GM19438 (cell line): ENCODE results near the gene KDM4C.
"Not testable (repeated sequence)": the region's sequence is repeated elsewhere in the genome, so short reads cannot be mapped to it uniquely, and the experiment has no call there.

Experiments
- ATAC-seq: cut with Tn5 transposase; IDR thresholded peaks from one replicate; pipeline ENCODE4 v1.9.1; 2021; ENCODE audit warnings: low read depth; ENCODE audit not compliant: unreplicated experiment

Gene KDM4C

DNA sequence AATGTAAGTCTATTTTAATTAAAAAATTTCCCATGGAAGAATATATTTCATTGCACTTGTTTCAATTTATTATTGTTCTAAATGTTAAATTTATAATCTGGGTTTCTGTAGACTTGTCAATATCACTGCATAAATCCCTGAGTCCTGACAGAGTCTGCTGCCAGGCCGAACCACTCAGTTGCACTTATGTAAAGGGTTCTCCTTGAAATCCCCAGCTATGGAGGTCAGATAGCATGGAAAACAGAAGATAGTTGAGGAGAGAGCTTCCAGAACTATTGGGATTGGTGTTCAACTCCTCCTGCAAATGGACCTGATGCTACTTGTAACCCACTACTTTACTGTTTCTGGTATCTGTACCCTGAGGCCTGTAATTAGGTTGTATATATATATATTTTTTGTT is 37.2 kb downstream of the KDM4C start:
- ATAC-seq: no peak

DNA sequence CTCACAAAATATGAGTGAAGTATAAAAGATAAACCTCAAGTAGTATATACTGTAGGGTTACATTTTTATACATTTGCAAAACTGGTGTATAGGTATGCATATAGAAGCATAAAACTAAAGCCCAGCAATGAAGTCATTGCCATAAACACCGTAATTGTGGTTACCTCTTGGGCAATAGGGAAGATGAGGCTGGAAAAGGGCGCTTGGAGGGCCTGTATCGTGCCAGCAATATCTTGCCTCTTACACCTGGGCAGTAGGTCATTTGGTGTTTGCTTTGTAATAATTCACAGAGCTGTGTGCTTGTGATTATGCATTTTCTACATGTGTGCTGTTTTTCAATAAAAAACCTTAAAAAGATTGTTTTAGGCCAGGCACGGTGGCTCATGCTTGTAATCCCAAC is 45.2 kb downstream of the KDM4C start:
- no peak for ATAC-seq

DNA sequence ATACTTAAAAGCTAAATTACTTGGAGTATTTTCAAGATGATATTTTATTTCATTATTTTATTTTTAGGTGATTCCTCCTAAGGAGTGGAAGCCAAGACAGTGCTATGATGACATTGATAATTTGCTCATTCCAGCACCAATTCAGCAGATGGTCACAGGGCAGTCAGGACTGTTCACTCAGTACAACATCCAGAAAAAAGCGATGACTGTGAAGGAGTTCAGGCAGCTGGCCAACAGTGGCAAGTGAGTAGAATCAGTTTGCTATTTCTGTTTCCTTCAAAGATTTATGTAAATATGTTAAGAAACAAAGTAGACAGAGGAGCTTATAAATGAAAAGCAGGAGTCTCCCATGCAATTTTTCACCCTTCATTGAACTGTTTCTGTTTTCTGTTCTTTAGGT is 47.8 kb downstream of the KDM4C start:
- ATAC-seq: no peak

DNA sequence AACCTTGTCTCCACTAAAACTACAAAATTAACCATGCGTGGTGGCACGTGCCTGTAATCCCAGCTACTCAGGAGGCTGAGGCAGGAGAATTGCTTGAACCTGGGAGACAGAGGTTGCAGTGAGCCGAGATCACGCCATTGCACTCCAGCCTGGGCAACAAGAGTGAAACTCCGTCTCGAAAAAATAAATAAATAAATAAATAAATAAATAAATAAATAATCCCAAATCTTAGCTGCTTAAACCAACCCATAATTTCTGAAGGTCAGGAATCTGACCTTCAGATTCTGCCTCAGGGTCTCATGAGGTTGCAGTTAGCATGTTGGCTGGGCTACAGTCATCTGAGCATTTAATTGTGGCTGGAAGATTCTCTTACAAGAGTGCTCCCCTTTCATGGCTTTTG is 48.5 kb downstream of the KDM4C start:
- ATAC-seq: not testable (repeated sequence)

DNA sequence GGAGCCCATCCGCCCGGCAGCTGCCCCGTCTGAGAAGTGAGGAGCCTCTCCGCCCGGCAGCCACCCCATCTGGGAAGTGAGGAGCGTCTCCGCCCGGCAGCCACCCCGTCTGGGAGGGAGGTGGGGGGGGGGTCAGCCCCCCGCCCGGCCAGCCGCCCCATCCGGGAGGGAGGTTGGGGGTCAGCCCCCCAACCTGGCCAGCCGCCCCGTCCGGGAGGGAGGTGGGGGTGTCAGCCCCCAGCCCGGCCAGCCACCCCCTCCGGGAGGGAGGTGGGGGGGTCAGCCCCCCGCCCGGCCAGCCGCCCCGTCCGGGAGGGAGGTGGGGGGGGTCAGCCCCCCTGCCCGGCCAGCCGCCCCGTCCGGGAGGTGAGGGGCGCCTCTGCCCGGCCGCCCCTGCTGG is 49.9 kb downstream of the KDM4C start:
- not testable (repeated sequence) for ATAC-seq

DNA sequence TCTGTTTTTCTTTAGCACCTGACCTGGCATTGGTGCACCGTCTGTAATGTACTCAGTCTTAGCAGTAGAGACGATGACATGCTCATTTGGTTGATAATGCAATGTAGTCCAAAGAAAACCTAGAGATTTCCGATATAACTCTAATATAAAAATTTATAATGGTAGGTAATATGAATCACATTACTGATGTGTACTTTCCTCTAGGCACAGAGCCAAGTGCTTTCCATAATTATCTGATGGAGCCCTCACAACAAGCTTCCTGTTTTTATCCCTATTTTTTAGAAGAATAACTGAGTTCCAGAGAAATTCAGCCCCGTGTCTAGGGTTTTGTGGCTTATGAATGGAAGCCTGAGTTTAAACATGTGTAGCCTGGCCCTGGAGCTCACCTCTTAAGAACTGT is 53.7 kb downstream of the KDM4C start:
- no peak for ATAC-seq

DNA sequence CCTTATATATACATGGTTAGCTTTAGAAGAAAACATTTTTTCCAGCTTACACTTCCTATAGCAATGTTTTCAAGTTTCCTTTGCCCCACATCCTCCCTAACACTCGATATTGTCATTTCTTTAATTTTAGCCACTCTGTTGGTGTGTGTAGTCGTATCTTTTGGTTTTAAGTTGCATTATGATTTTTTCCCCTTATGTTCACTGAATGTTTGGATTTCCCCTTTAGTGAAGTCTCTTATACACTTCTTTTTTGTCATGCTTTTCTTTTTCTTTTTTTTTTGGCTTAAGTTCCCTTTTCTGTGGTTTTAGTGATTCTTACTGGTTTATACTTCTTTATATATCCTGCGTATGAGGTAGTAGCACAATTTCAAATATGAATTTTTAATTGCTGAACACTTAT is 58.8 kb downstream of the KDM4C start:
- ATAC-seq: no peak

DNA sequence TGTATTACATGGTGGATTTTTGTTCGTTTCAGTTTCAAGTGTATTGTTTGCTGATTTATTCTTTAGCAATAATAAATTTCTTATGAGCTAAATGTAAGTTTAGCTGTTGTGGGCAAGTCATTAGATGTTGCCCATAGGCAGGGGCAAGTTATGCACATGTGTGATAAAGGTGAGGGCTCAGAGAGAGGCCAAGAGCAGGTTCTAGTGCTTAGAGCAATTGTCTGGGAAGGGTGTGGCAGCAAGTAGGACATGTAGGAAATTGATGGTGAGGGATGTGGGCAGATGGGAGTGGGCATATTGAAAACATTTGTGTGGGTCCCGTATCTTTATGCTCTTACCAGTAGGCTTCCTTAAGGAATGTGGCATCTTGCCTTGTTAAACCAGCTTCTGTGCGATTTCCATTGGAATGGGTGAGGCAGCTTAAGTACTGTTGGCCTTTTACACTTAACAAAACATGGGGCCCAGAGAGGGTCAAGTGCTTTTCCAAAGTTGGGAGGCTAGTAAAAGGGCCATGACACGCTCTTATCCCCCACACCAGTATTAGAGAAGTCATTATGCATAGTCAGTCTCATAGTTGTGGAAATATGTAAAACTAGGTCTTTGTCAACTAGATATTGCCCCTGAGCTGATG is 60.6 kb downstream of the KDM4C start:
- no peak for ATAC-seq

DNA sequence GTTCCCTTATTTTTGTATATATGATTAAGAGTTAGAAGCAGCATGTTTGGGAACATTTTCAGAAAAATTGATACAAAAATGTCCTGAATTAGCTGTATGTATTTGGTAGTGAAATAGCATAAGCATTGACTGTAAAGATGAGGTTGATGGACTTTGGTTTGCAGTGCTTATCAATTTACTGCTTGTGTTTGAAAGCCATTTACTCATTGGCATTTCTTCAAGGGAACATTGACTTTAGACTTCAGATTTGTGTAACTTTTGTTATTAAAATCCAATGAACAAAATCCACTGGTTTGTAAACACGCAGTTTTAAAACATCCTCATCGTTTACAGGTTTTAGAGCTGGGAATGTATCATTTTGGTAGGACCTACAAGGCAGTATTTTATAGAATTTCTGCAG is 61.3 kb downstream of the KDM4C start:
- ATAC-seq: no peak

DNA sequence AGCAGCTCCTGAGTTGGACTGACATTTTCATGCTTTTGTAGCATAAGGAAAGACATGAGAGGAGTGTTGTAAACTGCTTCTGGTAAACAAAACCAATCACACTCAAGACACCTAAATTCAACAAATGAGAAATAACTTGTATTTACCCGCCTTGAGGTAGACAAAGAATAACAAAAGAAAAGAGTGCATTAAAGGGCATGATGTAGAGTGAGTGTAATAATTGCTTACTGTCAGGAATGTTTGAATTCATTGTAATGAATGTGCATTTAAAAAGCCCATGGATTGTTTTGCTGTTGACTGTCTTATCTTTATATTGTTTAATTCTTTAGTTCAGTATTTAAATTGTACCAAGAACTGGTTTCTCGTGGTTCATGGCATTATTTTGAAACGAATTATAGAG is 61.8 kb downstream of the KDM4C start:
- ATAC-seq: no peak

DNA sequence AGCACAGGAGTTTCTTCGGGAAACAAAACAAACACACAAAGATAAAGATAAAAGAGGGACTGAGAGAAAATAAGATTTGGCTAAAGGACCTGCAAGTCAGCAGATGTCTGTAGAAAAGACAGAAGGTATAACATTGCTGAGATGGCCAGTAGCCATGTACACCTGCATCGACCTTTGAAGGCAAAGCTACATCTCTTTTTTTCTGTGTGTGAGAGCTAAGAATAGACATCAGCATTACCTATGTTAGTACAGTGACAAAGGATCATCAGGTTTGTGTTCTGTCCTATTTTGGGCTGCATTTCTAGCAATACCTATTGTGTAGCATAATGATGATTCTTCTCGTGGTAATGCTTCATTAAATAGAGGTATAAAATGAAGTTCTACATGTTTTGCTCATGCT is 64.9 kb downstream of the KDM4C start:
- ATAC-seq: no peak

DNA sequence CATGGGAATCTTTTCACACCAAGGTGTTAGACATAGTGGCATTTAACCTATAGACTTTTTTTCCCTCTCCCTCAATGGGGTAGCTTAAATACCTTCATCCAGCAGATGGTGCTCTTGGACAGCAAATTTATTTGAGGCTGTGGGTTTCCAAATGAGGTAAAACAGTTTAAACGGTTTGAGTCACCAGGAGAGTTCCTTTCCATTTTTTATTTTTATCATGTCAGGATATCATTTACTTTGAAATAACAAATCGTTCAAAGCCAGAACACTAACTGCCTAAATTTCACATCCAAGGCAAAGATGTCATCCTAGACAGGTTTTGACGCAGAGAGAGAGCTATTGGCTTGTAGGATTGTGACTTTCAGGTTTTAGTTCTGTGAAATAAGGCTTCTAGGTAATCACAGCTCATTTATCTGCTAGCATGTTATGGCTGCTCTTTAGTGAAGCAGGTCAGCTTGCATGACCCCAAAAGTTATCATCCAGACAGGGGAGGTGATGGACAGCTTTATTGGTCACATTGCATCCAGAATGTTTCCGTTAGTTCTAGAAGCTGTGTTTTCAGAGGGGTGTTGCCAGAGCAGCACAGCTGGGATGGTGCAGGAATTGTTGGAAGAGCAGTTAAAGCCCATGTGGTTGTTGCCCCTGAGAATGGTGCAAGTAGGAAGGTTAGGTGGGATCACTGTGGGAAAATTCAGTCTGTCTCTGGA is 69.8 kb downstream of the KDM4C start:
- ATAC-seq: no peak

DNA sequence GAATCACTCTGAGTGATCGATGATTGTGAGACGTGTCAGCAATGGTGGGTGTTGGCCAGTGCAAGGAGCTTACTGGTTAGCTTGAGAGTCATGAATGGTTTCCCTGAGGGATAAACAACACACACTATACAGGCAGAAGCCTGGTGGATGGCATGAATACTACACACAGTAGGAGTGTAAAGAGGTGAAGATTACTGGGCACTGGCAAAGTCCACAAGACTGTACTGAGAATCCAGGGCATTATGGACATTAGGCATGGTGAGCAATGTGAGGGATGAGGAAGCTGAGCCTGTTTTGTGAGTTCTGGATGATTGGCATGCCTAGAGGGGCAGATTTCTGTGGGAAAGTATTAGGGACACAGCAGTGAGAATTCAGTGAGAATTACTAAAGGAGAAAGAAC is 71.3 kb downstream of the KDM4C start:
- ATAC-seq: no peak

DNA sequence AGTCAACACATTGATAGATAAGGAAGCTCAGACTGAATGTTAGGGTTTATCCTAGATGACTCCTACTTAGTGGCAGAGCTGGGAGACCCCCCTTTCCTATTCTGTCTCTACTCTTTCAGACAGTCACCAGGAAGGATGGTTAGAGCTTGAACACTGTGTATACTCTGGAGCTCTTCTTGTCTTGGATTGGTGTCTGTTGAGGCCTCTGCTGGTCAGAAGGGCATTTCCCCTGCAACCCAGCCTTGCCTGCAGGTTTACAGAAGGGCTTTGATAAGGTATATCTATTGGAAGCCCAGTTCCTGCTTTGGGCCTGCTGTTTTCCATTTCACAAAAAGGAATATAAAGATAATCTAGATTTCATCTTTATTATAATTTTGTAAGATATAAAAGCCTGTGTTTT is 71.8 kb downstream of the KDM4C start:
- ATAC-seq: no peak

DNA sequence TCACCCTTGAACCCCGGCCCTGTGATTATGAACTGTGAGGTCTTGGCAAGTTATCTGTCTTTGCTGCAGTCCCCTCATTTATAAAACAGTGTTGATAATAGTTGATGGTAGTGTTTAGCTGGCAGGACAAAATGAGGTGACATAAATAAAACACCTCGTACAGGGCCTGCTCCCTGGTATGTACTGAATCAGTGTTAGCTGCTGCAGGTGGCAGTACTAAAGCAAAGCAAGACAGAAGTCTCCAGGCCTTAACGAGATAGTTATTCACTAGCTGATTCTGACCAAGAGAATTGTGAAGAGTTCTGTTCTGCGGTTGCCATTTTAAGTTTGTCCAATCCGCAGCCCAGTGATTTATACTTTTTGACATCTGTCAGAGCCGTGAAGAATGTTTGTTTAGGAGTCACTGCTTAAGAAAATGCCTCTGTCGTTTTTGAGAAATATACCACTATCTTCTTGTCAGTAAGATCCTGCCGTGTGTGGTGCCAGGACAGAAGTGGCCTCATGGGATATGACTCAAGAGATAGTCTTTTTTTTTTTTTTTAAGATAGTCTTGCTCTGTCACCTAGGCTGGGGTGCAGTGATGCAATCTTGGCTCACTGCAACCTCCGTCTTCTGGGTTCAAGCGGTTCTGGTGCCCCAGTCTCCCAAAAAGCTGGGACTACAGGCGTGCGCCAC is 75.9 kb downstream of the KDM4C start:
- no peak for ATAC-seq

DNA sequence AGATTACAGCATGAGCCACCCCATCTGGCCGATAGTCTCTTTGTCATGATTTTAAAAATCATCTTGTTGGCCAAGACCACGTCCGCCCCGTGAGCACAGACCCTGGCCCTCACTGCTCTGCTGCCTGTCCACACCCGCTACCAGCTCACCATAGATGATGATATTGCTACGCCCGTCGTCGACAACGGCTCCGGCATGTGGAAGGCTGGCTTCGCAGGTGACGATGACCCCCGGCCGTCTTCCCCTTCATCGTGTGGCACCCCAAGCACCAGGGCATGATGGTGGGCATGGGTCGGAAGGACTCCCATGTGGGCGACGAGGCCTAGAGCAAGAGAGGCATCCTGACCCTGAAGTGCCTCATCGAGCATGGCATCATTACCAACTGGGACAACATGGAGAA is 76.5 kb downstream of the KDM4C start:
- no peak for ATAC-seq

DNA sequence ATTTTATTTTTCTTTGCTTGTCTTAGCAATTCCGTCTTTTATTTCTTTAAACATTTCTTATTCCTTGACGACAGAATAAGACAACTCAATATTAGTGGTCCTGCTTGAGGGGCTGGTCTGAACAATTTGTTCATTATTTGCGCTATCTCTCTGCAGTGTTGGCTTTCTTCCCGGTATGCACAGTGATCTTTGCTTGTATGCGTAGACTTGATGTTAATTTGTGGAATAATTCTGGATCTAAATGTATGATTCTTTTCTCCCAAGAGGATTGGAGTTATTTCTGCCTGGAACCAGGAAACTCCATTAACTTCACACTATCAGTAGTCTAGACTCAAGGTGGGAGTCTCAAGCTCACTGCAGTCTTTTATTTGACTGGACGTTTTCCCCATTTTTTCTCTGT is 80.4 kb downstream of the KDM4C start:
- no peak for ATAC-seq

DNA sequence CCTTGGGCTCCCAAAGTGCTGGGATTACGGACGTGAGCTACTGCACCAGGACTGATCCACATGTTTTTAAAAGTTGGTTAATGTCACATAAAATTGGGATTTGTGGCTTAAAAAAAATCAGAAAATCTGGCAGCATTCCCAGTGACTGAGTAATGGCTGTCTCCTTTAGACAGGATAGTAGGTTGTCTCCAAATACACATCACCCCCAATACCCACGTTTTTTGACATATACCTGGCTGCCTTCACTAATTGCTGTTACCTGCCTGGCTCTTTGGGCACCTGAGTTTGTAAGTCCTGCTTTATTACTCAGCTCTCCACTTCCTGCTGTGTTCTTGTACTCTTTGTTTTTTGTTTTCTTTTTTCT is 84.8 kb downstream of the KDM4C start:
- no peak for ATAC-seq

DNA sequence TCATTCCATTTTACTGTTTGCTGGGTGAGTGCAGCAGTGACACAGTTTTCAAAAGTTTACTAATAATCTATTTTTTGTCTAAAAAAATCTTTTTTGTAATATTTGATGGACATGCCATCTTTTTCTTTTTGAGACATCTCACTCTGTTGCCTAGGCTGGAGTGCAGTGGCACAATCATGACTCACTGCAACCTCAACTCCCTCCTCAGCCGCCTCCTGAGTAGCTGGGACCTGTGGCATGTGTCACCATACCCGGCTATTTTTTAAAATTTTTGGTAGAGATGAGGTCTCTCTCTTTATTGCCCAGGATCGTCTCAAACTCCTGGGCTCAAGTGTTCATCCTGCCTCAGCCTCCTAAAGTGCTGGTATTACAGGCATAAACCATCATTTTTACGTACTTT is 86.0 kb downstream of the KDM4C start:
- ATAC-seq: no peak

DNA sequence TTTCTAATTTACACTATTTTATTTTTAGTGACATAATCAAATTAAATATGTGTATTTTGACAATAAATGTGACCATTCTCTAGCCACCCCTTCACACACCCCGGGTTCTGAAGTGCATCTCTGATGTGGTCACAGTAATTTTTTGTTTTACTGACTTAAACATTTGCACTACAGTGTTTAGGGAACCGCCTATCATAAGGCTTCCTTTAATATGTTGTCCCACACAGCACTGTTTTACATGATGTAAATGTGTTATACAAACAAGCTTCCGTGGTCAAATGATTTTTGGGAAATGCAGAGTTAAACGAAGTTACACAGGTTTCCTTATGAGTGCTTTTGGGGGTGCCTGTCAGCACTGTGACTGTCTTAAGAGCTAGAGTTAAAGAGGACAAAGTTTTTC is 86.5 kb downstream of the KDM4C start:
- ATAC-seq: no peak

DNA sequence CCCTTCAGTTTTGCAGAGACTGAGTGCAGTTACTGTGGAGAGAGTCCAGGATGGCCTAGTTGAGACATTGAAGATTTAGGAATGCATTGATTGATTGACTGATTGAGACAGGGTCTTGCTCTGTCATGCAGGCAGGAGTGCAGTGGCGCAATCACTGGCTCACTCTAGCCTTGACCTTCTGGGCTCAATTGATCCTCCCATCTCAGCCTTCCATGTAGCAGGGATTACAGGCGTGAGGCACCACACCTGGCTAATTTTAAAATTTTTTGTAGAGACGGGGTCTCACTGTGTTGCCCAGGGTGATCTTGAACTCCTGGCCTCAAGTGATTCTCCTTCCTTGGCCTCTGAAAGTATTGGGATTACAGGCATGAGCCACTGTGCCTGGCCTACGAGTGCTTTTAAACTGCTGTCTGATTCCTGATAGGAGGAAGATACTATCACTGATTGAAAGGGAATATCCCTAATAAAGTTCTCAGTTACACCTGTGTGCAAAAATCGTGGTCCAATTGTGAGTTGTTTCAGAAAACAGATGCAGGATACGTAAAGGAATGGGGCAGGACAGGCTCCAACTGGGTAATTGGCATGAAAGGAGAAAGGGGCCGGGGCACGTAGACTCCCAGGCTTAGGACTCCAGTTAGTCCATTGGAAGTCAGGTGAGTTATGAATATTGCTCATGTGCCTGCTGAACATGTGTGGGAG is 87.5 kb downstream of the KDM4C start:
- no peak for ATAC-seq

DNA sequence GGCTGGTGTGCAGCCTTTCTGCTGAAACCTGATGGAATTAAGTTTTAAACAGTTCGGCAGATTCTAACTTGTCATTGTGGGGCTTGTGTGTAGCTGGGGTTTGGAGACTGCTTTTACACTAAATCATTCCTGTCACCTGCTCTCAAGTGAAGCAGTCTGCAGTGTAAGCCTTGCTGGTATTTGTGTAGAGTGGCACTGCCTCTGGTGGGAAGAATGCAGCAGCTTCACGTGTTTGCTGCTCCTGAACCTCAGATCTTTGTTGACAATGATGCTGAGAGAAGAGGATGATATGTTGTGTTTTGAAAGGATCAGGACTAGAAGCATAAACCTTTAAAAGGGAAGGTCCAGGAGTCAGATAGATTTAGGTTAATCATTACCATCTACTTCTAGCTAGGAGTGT is 88.1 kb downstream of the KDM4C start:
- no peak for ATAC-seq
